Activated CD8-positive, alpha-beta T cell treated with anti-CD3 and anti-CD28 coated beads for 36 hours (primary cell): ENCODE measurements around the gene NFIA. TPM values are rescaled to one million over a fixed set of nuclear protein-coding genes. Genes with fewer than 3 reads are reported as not detected.

Experiments
- ATAC-seq: fragments of 200-7000 bp; cut with Tn5 transposase; one replicate; pipeline ENCODE4 v1.10.0; 2021; ENCODE audit warnings: mild to moderate bottlenecking, moderate library complexity
- CTCF ChIA-PET: fragments of 350-600 bp; sonication (Branson Sonifier 250); formaldehyde crosslinking; loops from one replicate; lab custom pipeline; 2021; ENCODE audit warnings: antibody characterized with exemption; lab: Charles Lee
- POLR2A ChIA-PET: fragments of 350-600 bp; sonication (Branson Sonifier 250); formaldehyde crosslinking; loops from one replicate; lab custom pipeline; 2021; ENCODE audit warnings: antibody characterized with exemption; lab: Charles Lee
- DNase-seq: peaks from one replicate; pipeline ENCODE4 v3.0.0-alpha.2; 2020
- H3K27ac Mint-ChIP-seq: one replicate; pipeline ENCODE4 v1.8.0; 2021; ENCODE audit warnings: mild to moderate bottlenecking, mixed read lengths
- H3K27me3 Mint-ChIP-seq: one replicate; pipeline ENCODE4 v1.8.0; 2021; ENCODE audit warnings: mixed read lengths
- H3K36me3 Mint-ChIP-seq: one replicate; pipeline ENCODE4 v1.8.0; 2021; ENCODE audit warnings: low read depth, mixed read lengths
- H3K4me1 Mint-ChIP-seq: one replicate; pipeline ENCODE4 v1.8.0; 2021; ENCODE audit warnings: low read depth, mixed read lengths
- H3K4me3 Mint-ChIP-seq: one replicate; pipeline ENCODE4 v1.8.0; 2021; ENCODE audit warnings: mild to moderate bottlenecking, moderate library complexity, mixed read lengths
- H3K9me3 Mint-ChIP-seq: one replicate; pipeline ENCODE4 v1.8.0; 2021; ENCODE audit warnings: mixed read lengths
- CTCF ChIP-seq: fragments of 200-600 bp; IDR thresholded peaks from one replicate; pipeline ENCODE4 v1.8.0; 2022; ENCODE audit warnings: antibody characterized with exemption, mild to moderate bottlenecking
- intact Hi-C: fragments of 100-400 bp; cut with micrococcal nuclease; formaldehyde crosslinking; loops from one replicate; pipeline ENCODE4 v1.10.0; 2022
- total RNA-seq, 2 experiments: library from RNA; stranded (reverse); gene quantifications; one replicate each; pipeline ENCODE4 v1.2.3, GENCODE V29; 2021

Gene NFIA
- total RNA-seq, 2 experiments from 2014 or later: 1.9 to 2.4 TPM

- no peaks in the 10 kb centered on the region for H3K9me3 Mint-ChIP-seq
- CTCF ChIA-PET: interaction anchor here (1.3 kb wide), 1 partner anchor 22 kb away, joined by 3 read pairs; no protein-coding TSS in a partner anchor
- H3K4me1 Mint-ChIP-seq: no peaks in the 10 kb centered on the region
- no peaks in the 10 kb centered on the region for H3K36me3 Mint-ChIP-seq
- no peak for TF ChIP-seq CTCF
- intact Hi-C loops: no loop called here
- POLR2A ChIA-PET: no interaction called here
- no peaks in the 10 kb centered on the region for H3K27me3 Mint-ChIP-seq
- H3K27ac Mint-ChIP-seq: no peak overlapping the region
- ATAC-seq: no peak
- DNase-seq: no peak
- no peak overlapping the region for H3K4me3 Mint-ChIP-seq
These were observed 271.5 kb downstream of the NFIA start for GRCh38 chr1:61353797-61354406.

GRCh38 chr1:61356016-61356415 lies 273.7 kb downstream of the NFIA start:
- POLR2A ChIA-PET: no interaction called here

GRCh38 chr1:61356995-61357394 lies 274.6 kb downstream of the NFIA start:
- Mint-ChIP-seq H3K27me3 (no peaks in the 10 kb centered on the region), H3K36me3 (no peaks in the 10 kb centered on the region), H3K27ac (no peak overlapping the region), H3K9me3 (no peaks in the 10 kb centered on the region), H3K4me3 (no peak overlapping the region), H3K4me1 (no peaks in the 10 kb centered on the region)
- no peak for TF ChIP-seq CTCF
- CTCF ChIA-PET: interaction anchor here (0.8 kb wide), 1 partner anchor 307 kb away, joined by 5 read pairs; no protein-coding TSS in a partner anchor
- ATAC-seq: no peak
- intact Hi-C loops: no loop called here
- DNase-seq: no peak
- POLR2A ChIA-PET: no interaction called here

More at GRCh38 chr1:61356016-61356415, 273.7 kb downstream of the NFIA start:
- Mint-ChIP-seq H3K4me1 (no peaks in the 10 kb centered on the region), H3K9me3 (no peaks in the 10 kb centered on the region), H3K36me3 (no peaks in the 10 kb centered on the region), H3K27ac (no peak overlapping the region), H3K27me3 (no peaks in the 10 kb centered on the region), H3K4me3 (no peak overlapping the region)
- no peak for TF ChIP-seq CTCF
- intact Hi-C loops: no loop called here
- CTCF ChIA-PET: no interaction called here
- no peak for DNase-seq
- no peak for ATAC-seq

GRCh38 chr1:61357539-61357938 lies 275.2 kb downstream of the NFIA start:
- no peak for TF ChIP-seq CTCF
- no peaks in the 10 kb centered on the region for H3K27me3 Mint-ChIP-seq
- no peak for DNase-seq
- ChIA-PET POLR2A (no interaction called here), CTCF (interaction anchor here (0.8 kb wide), 1 partner anchor 308 kb away, joined by 5 read pairs; no protein-coding TSS in a partner anchor)
- H3K9me3 Mint-ChIP-seq: no peaks in the 10 kb centered on the region
- H3K27ac Mint-ChIP-seq: no peak overlapping the region
- no peak for ATAC-seq
- intact Hi-C loops: no loop called here
- no peak overlapping the region for H3K4me3 Mint-ChIP-seq
- no peaks in the 10 kb centered on the region for H3K36me3 Mint-ChIP-seq
- no peaks in the 10 kb centered on the region for H3K4me1 Mint-ChIP-seq

- DNase-seq: no peak
- ChIA-PET CTCF (no interaction called here), POLR2A (no interaction called here)
- H3K4me3 Mint-ChIP-seq: no peak overlapping the region
- TF ChIP-seq CTCF: no peak
- H3K9me3 Mint-ChIP-seq: no peaks in the 10 kb centered on the region
- no peak overlapping the region for H3K27ac Mint-ChIP-seq
- no peak for ATAC-seq
- intact Hi-C loops: no loop called here
- H3K27me3 Mint-ChIP-seq: no peaks in the 10 kb centered on the region
- H3K4me1 Mint-ChIP-seq: no peaks in the 10 kb centered on the region
- no peaks in the 10 kb centered on the region for H3K36me3 Mint-ChIP-seq
These were observed 276.6 kb downstream of the NFIA start for GRCh38 chr1:61358770-61359455.
